Measurements from ENCODE around the gene BEND5. TPM values are rescaled to one million over a fixed set of nuclear protein-coding genes. Genes with fewer than 3 reads are reported as not detected.

BEND5 gene
- total RNA-seq, 4 donors from 2014 or later, result 1.1 to 3.5 (median 1.4) TPM

DNA sequence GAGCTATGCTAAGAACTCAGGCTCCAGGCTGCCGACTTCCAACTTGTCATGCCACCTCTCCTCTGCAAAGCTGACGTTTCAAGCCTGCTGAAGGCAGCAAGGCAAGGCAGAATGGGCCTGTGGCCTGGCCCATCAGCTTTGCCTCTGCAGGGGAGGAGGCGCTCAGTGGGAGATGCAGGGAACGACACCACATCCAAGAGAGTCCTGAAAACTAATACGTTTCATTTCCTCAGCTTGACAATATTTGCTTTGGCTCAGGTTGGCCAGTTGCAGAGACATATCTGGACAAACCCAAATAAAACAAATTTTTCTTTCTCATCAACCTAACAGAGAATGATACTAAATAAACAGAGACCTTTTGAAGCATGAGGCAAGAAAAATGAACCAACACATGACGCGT is 35.3 kb downstream of the BEND5 start:
- Histone ChIP-seq H3K27me3 (no peaks in the 10 kb centered on the region), H3K36me3 (peaks cover 0 to 4% of the 10 kb centered on the region in 2 donors), H3K4me3 (no peak overlapping the region), H3K4me1 (no peaks in the 10 kb centered on the region), H3K27ac (no peak overlapping the region), H3K9me3 (no peaks in the 10 kb centered on the region)
- DNase-seq, result no peak
- no peak for TF ChIP-seq POLR2A (IDR thresholded peaks at IDR 0.05)
- TF ChIP-seq, protein P1, sequence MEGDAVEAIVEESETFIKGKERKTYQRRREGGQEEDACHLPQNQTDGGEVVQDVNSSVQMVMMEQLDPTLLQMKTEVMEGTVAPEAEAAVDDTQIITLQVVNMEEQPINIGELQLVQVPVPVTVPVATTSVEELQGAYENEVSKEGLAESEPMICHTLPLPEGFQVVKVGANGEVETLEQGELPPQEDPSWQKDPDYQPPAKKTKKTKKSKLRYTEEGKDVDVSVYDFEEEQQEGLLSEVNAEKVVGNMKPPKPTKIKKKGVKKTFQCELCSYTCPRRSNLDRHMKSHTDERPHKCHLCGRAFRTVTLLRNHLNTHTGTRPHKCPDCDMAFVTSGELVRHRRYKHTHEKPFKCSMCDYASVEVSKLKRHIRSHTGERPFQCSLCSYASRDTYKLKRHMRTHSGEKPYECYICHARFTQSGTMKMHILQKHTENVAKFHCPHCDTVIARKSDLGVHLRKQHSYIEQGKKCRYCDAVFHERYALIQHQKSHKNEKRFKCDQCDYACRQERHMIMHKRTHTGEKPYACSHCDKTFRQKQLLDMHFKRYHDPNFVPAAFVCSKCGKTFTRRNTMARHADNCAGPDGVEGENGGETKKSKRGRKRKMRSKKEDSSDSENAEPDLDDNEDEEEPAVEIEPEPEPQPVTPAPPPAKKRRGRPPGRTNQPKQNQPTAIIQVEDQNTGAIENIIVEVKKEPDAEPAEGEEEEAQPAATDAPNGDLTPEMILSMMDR (IDR thresholded peaks at IDR 0.05 in 4 of 5, conservative IDR thresholded peaks at IDR 0.05 in 1 of 5), result no peak
- ATAC-seq, result no peak
- intact Hi-C loops (cut with DNase I; ENCODE audit: low total_unique reads), result no loop called here
- in situ Hi-C loops (cut with MboI; ENCODE audit: low sequenced_read_pairs in 4 of 4), result no loop called here

DNA sequence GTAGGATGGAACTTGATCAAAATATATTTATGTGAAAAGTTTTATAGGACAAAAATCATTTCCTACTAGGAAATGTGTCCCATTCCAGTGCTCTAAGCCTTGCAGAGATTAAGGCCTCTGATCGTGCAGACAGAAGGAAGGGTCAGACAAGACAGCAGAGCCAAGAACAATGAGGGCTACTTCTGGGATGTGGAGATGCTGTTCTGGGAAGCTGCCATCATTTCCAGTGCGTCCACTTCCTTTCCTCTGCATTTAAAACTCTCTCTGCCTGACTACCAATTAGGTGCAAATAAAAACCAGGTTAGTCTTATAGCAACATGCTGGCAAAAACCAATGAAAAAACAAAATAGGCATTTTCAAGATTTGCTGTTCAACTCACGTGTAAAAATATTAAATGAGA is 36.1 kb downstream of the BEND5 start:
- ATAC-seq (no peak), DNase-seq (no peak)
- intact Hi-C loops (cut with DNase I; ENCODE audit: low total_unique reads) (no loop called here), in situ Hi-C loops (cut with MboI; ENCODE audit: low sequenced_read_pairs in 4 of 4) (no loop called here)
- H3K4me1 ChIP-seq, result no peaks in the 10 kb centered on the region
- H3K27ac ChIP-seq, result no peak overlapping the region
- TF ChIP-seq POLR2A (IDR thresholded peaks at IDR 0.05), result no peak
- TF ChIP-seq, protein P1 (IDR thresholded peaks at IDR 0.05 in 4 of 5, conservative IDR thresholded peaks at IDR 0.05 in 1 of 5), result no peak
- H3K27me3 ChIP-seq, result no peaks in the 10 kb centered on the region
- no peaks in the 10 kb centered on the region for H3K9me3 ChIP-seq
- H3K36me3 ChIP-seq, result peaks cover 0 to 9% of the 10 kb centered on the region in 2 donors
- H3K4me3 ChIP-seq, result no peak overlapping the region

DNA sequence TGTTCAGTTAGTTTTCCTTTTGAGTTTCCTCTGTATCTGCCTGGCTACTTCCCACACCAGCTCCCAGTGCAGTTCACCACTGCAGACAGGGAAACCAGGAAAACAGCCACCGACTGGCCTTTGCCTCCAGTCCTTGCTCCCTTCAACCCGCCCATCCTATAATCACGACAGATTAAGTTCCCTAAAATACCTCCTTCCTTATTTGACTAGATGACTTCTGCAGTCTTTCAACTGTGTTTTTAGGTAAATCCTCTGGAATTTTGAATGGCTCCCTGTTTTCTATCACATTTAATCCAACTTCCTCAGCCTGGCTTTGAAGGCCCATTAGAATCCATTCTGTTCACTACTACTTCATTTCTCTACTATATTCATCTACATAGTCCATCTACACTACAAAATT is 37.6 kb downstream of the BEND5 start:
- Histone ChIP-seq H3K4me3 (no peak overlapping the region), H3K36me3 (peaks cover 0 to 13% of the 10 kb centered on the region in 2 donors), H3K4me1 (no peaks in the 10 kb centered on the region), H3K27ac (no peak overlapping the region), H3K27me3 (no peaks in the 10 kb centered on the region), H3K9me3 (no peaks in the 10 kb centered on the region)
- DNase-seq (no peak), ATAC-seq (no peak)
- TF ChIP-seq, protein P1 (IDR thresholded peaks at IDR 0.05 in 4 of 5, conservative IDR thresholded peaks at IDR 0.05 in 1 of 5), result no peak
- no peak for TF ChIP-seq POLR2A (IDR thresholded peaks at IDR 0.05)
- intact Hi-C loops (cut with DNase I; ENCODE audit: low total_unique reads) (no loop called here), in situ Hi-C loops (cut with MboI; ENCODE audit: low sequenced_read_pairs in 4 of 4) (no loop called here)

DNA sequence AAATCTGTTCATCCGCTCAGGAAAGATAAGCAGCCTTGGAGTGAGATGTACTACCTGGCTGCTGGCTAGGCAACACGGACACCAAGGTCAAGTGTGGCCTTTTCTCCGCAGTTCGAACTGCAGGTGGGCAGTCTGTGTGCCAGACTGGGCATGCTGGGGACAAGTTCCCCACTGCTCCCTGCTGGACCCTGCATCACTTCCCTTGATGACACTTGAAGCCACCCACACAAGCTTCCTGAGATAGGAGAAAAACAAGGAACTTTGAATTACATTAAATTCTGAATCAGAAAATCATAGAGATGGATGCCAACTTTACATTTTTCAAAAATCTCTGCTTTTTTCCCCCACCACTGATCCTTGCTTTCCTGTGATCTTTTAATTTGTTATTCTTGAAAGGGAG is 38.3 kb downstream of the BEND5 start:
- H3K27me3 ChIP-seq, result no peaks in the 10 kb centered on the region
- H3K9me3 ChIP-seq, result no peaks in the 10 kb centered on the region
- ATAC-seq (no peak), DNase-seq (no peak)
- peaks cover 0 to 19% of the 10 kb centered on the region in 2 donors for H3K36me3 ChIP-seq
- no peak overlapping the region for H3K27ac ChIP-seq
- no peak for TF ChIP-seq POLR2A (IDR thresholded peaks at IDR 0.05)
- TF ChIP-seq, protein P1 (IDR thresholded peaks at IDR 0.05 in 4 of 5, conservative IDR thresholded peaks at IDR 0.05 in 1 of 5), result no peak
- intact Hi-C loops (cut with DNase I; ENCODE audit: low total_unique reads) (no loop called here), in situ Hi-C loops (cut with MboI; ENCODE audit: low sequenced_read_pairs in 4 of 4) (no loop called here)
- H3K4me3 ChIP-seq, result no peak overlapping the region
- H3K4me1 ChIP-seq, result no peaks in the 10 kb centered on the region

DNA sequence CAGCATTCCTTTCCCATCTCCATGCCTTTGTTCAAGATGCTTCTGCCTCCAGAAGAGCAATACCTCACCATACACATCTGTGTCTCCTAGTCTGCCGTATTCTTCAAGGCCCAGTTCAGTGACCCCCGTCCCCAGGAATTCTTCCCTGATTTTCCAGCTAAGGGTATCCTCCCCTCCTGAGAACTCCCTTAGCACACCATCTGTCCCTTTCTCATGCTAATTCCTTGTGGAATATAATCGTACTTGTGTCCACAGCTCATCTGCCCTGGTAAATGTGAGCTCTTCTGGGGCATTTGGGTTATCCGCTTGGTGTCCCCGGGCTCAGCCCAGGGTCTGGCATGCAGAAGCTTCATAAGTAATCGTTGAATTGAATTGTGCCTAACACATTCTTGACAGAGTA is 40.9 kb downstream of the BEND5 start:
- ATAC-seq (no peak), DNase-seq (no peak)
- Histone ChIP-seq H3K4me1 (peaks cover 0 to 5% of the 10 kb centered on the region in 2 donors), H3K27ac (no peak overlapping the region), H3K27me3 (no peaks in the 10 kb centered on the region), H3K4me3 (no peak overlapping the region), H3K36me3 (peaks cover 0 to 15% of the 10 kb centered on the region in 2 donors), H3K9me3 (no peaks in the 10 kb centered on the region)
- TF ChIP-seq POLR2A (IDR thresholded peaks at IDR 0.05), result no peak
- TF ChIP-seq, protein P1 (IDR thresholded peaks at IDR 0.05 in 4 of 5, conservative IDR thresholded peaks at IDR 0.05 in 1 of 5), result no peak
- intact Hi-C loops (cut with DNase I; ENCODE audit: low total_unique reads), result no loop called here
- in situ Hi-C loops (cut with MboI; ENCODE audit: low sequenced_read_pairs in 4 of 4), result no loop called here

All from gastrocnemius medialis (tissue), 4 donors.